ENCODE measurements around the gene ZC3H18. TPM values are rescaled to one million over a fixed set of nuclear protein-coding genes. Genes with fewer than 3 reads are reported as not detected.

Gene ZC3H18
- total RNA-seq, 1 donor from 2014 or later, result 49.3 TPM

DNA sequence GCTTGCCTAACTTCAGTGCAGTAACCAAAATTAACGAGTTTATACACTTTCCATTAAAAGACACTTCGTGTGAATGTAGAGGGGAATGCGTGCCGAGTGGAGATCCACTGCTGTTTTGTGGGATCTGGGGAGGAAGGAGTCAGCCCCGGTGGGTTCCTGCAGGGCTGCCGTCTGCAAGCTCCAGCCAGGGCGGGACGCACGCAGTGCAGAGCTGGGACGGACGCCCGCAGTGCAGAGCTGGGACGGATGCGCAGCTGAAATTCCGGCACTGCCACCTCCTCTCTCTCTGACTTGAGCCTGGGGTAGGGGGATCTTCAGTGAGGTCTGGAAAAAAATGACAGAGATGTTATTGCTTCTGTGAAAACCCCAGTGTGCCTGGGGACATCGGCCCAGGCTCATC is 16.5 kb upstream of the ZC3H18 start:
- Mint-ChIP-seq H3K27ac (ENCODE audit: unreplicated experiment) (no peak overlapping the region), H3K36me3 (ENCODE audit: low read depth, unreplicated experiment) (no peaks in the 10 kb centered on the region), H3K27me3 (ENCODE audit: unreplicated experiment) (peaks cover 13% of the 10 kb centered on the region), H3K4me1 (ENCODE audit: unreplicated experiment) (peaks cover 5% of the 10 kb centered on the region), H3K4me3 (ENCODE audit: unreplicated experiment) (no peak overlapping the region), H3K9me3 (ENCODE audit: unreplicated experiment) (no peaks in the 10 kb centered on the region)
- TF ChIP-seq, protein P1, sequence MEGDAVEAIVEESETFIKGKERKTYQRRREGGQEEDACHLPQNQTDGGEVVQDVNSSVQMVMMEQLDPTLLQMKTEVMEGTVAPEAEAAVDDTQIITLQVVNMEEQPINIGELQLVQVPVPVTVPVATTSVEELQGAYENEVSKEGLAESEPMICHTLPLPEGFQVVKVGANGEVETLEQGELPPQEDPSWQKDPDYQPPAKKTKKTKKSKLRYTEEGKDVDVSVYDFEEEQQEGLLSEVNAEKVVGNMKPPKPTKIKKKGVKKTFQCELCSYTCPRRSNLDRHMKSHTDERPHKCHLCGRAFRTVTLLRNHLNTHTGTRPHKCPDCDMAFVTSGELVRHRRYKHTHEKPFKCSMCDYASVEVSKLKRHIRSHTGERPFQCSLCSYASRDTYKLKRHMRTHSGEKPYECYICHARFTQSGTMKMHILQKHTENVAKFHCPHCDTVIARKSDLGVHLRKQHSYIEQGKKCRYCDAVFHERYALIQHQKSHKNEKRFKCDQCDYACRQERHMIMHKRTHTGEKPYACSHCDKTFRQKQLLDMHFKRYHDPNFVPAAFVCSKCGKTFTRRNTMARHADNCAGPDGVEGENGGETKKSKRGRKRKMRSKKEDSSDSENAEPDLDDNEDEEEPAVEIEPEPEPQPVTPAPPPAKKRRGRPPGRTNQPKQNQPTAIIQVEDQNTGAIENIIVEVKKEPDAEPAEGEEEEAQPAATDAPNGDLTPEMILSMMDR (IDR thresholded peaks at IDR 0.05; ENCODE audit: unreplicated experiment), result no peak
- DNase-seq (ENCODE audit: low spot score), result no peak

- DNase-seq (ENCODE audit: low spot score), result no peak
- no peaks in the 10 kb centered on the region for H3K36me3 Mint-ChIP-seq (ENCODE audit: low read depth, unreplicated experiment)
- peaks cover 5% of the 10 kb centered on the region for H3K4me1 Mint-ChIP-seq (ENCODE audit: unreplicated experiment)
- H3K27me3 Mint-ChIP-seq (ENCODE audit: unreplicated experiment), result peaks cover 13% of the 10 kb centered on the region
- TF ChIP-seq, protein P1 (IDR thresholded peaks at IDR 0.05; ENCODE audit: unreplicated experiment), result no peak
- H3K27ac Mint-ChIP-seq (ENCODE audit: unreplicated experiment), result no peak overlapping the region
- no peak overlapping the region for H3K4me3 Mint-ChIP-seq (ENCODE audit: unreplicated experiment)
- H3K9me3 Mint-ChIP-seq (ENCODE audit: unreplicated experiment), result no peaks in the 10 kb centered on the region
Measured at GRCh38 chr16:88554711-88555264, 15.4 kb upstream of the ZC3H18 start.

DNA sequence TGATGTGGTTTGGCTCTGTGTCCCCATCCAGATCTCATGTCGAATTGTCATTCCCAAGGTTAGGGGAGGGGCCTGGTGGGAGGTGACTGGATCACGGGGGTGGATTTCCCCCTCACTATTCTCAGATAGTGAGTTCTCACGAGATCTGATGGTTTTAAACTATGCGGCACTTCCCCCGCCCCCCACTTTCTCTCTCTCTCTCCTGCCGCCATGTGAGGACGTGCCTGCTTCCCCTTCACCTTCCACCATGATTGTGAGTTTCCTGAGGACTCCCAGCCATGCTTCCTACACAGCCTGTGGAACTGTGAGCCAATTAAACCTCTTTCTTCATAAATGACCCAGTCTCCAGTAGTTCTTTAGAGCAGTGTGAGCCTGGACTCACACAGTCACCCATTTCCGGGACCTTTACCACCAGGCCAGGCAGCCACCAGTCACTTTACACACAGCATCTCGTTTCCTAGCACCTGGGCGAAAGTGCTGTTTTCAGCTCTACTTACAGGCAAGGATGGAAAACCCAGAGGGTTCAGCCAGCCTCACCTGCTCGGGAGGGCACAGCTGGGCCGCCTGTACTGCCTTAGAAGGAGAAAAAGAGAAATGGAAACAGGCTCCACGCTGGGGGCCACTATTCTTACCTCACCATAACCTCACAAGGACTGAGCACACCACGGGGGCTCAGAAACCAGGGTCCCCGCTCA is 13.8 kb upstream of the ZC3H18 start:
- H3K27me3 Mint-ChIP-seq (ENCODE audit: unreplicated experiment), result peaks cover 13% of the 10 kb centered on the region
- H3K4me1 Mint-ChIP-seq (ENCODE audit: unreplicated experiment), result no peaks in the 10 kb centered on the region
- peak overlapping the region; percentile 6 for H3K4me3 Mint-ChIP-seq (ENCODE audit: unreplicated experiment)
- no peak overlapping the region for H3K27ac Mint-ChIP-seq (ENCODE audit: unreplicated experiment)
- H3K36me3 Mint-ChIP-seq (ENCODE audit: low read depth, unreplicated experiment), result no peaks in the 10 kb centered on the region
- TF ChIP-seq, protein P1 (IDR thresholded peaks at IDR 0.05; ENCODE audit: unreplicated experiment), result no peak
- DNase-seq (ENCODE audit: low spot score), result no peak
- H3K9me3 Mint-ChIP-seq (ENCODE audit: unreplicated experiment), result no peaks in the 10 kb centered on the region

DNA sequence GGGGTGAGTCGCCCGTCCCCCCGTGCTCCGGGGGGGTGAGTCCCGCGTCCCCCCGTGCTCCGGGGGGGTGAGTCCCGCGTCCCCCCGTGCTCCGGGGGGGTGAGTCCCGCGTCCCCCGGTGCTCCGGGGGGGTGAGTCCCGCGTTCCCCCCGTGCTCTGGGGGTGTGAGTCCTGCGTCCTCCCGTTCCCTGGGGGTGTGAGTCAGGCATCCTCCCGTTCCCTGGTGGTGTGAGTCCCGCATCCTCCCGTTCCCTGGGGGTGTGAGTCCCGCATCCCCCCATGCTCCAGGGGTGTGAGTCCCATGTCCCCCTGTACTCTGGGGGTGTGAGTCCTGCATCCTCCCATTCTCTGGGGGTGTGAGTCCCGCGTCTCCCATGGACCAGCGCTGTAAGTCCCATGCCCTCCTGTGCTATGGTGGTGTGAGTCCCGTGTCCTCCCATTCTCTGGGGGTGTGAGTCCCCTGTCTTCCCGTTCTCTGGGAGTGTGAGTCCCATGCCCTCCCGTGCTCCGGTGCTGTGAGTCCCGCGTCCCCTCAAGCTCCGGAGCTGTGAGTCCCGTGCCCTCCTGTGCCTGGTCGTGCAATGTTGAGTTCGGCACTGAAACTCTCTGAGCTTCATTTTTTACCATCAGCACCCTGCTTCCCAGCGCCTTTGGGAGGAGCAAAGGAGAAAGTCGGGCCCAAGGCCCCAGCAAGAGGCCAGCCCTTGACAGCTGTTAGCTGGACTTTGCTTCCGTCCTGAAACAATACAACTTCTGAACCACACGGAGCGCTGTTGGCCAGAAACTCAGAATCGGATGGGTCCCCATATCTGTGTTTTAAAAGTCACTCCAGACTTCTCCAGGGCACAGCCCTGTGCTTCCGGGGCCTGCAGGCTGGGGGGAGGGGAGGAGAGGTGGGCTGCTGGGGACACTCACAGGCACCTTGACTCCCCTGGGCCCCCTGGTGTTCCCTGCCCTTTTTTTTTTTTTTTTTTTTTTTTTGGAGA is 11.5 kb upstream of the ZC3H18 start:
- Mint-ChIP-seq H3K27ac (ENCODE audit: unreplicated experiment) (no peak overlapping the region), H3K27me3 (ENCODE audit: unreplicated experiment) (peaks cover 8% of the 10 kb centered on the region), H3K9me3 (ENCODE audit: unreplicated experiment) (no peaks in the 10 kb centered on the region)

More for the DNA sequence above, 11.5 kb upstream of the ZC3H18 start:
- TF ChIP-seq, protein P1 (IDR thresholded peaks at IDR 0.05; ENCODE audit: unreplicated experiment), result peak; percentile 44
- Mint-ChIP-seq H3K4me3 (ENCODE audit: unreplicated experiment) (peak overlapping the region; percentile 31), H3K4me1 (ENCODE audit: unreplicated experiment) (no peaks in the 10 kb centered on the region), H3K36me3 (ENCODE audit: low read depth, unreplicated experiment) (no peaks in the 10 kb centered on the region)
- DNase-seq (ENCODE audit: low spot score), result peak; percentile 38

Measured in endothelial cell (in vitro differentiated cells).